ENCODE measurements around the gene BCL6.

BCL6 gene

DNA sequence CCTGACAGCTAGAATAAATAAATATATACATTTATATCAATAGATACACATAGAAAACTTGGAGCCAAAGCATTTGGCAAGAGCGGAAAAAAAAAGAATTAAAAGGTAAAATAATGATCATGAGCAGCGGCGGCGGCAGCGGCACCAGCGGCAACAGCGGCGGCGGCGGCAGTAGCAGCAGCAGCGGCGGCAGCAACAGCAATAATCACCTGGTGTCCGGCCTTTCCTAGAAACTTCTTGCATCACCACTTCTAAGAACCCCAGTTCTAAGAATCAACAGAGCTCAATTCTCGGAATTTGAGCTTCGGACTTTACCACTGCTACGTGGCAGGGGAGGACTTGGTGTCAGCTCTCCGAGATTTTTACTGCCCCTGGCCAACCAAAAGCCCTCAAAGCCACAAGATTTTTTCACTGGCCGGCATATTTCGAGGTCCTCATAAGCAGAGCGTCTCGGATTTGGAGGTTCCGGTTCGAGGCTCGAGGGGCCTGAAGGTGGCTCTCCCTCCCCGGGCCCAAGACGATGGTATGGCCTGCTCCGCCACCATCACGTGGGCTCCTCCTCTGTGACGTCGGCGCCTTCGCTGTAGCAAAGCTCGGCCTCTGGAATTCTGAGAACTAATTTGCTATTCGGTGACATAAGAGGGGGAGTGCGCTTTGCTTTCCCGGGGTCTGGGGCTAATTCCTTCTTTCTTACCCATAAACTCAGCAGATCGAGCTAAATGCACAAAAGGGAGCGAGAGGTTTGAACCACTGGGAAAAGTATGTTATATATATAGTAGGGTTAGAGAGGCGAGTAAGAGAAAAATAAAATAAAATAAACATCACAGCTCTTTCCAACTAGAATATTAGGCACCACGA lies at the start of gene BCL6:
Gene BCL6 (minus strand): TSS at position 268 of the 858 bp plus-strand sequence. CDS start 11,775 bp downstream, outside the sequence.
- DNase-seq = peak; percentile 90 to 91

DNA sequence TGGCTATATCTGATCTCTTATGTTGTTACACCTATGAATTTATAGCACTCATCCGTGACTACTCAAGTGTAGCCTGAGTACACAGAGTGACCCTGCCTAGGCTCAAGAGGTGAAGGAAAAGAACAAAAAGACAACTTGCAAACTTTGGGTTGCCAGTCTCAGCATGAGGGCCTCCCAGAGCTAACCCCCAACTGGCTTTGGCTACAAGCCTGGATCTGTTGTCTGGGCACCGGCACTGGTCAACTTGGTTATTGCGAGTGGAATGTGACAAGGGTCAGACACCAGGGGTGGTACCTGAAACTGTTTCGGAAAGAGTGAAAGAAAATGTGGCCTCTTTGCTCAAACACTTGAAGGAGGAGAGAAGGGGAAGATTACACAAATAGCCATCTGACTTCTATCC lies 49.5 kb upstream of the BCL6 start:
- DNase-seq = no peak

DNA sequence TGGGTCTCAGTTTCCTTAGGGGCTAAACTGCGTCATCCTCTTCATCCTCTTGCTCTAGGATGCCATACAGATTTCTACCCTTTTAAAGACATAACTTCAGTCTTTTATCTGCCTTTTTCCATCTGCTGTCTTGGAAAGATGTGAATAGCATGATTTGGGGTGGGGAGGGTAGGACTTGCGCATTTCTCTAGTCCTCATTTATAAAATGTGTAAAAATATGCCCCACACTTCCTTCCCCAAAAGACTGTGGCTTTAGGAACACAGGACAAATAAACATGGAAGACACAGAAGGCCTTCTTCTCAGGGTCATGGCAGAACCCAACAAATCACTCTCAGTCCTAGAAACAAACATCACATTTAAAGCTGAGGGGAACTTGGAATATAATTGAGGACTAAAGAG lies 48.4 kb upstream of the BCL6 start:
- no peak for DNase-seq

DNA sequence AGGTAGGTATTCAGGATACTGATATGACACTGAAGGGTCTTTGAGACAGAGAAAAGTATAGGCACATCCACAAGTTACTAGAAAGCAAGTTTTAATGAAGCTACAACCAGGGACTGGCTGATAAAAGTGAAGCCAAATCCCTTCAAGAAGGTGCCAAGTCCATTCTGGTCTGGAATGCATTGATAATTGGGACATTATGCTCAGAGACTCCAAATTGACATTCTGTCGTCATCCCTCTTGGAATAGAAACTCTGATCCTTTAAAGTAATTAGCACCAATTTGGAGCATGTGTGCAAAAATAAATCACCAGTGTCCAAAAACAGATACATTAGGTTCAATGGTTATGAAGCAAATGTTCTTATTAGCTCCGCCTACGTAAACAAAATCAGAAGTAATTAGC lies 47.3 kb upstream of the BCL6 start:
- DNase-seq = no peak

DNA sequence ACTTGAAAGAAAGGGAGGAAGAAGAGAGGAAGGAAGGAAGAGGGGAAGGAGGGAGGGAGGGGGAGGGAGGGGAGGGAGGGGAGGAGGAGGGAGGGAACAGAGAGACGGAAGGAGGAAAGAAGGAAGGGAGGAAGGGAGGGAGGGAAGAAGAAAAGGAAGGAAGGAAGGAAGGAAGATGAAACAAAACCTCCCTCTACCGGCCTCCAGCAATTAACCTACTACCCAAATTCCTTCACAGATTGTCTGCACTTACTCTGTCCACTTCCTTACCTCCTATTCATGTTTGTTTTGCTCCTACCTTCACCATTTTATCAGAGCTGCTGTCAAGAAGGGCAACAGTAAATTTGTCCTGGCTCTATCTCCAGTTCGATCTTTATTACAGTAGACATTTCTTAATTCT lies 44.6 kb upstream of the BCL6 start:
- DNase-seq = no peak

DNA sequence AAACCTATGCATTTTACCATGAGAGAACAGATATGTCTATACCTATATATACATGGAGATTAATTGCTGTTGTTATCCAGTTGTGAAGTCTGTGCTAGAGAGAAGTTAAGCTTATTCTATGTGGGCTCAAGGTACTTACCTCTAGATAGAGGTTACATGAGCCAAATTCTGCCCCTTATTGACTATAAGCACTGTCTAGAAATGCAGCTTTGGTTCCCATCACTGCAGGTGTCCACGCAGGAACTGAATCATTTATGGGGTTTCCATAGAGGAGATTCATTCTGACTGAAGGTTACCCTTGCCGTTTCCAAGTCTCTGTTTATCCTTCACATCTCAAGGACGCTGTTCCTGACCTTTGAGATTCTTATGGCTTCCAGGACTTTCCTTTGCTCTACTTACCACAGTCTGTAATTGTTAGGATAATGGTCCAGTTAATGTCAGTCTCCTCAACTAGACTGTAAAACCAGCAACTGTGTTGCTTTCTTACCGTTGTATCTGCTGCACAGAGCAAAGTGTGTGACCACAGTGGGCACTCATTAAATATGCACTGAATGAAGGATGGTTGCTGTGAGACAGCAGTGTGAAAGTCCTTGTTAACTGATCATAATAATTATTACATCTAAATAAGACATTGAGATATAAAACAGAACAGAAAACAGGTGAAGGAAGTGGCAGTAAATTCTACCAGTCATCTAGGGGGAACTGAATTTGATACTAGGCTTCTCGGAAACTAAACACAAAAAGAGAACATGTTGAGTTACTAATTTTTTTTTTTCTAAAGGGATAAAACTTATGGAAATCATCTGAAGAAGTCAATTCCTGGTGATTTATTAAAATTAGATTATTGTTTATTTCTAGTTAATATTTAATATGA lies 44.0 kb upstream of the BCL6 start:
- DNase-seq = no peak

DNA sequence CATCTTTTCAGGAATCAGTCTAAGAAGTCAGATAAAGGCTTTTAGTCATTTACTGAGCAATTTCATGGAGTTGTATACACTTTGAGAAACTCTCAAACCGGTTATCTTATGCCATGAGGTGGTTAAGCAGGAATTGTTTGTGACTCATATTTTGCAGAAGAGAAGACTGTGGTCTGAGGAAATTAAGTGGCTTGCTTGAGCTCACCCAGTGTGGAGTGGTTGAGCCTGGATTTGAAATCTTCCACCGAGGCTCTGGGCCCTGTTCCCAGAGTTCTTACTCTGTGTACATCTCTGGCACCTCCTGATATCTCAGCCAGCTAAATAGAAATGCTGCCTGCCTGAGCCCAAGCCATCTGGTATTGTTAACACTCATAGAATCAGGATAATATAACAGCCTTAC lies 37.8 kb upstream of the BCL6 start:
- no peak for DNase-seq

DNA sequence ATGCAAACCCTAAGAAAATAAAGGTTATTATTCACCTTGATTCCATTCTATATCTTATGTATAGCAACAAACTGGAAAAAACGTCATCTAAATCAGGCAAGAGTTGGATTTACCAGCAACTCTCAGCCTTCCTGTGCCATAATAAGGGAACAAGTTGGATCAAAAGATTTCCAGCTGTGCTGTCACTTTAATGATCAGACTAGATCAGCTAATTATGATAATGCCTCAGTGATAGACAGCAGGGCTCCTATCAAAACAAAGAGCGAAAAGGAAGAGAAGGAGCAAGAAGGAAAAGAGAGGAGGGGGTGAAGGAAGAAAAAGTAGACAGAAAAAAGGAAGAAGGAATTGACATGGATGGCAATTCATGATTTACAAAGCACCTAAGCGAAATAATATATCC lies 36.7 kb upstream of the BCL6 start:
- DNase-seq = no peak

DNA sequence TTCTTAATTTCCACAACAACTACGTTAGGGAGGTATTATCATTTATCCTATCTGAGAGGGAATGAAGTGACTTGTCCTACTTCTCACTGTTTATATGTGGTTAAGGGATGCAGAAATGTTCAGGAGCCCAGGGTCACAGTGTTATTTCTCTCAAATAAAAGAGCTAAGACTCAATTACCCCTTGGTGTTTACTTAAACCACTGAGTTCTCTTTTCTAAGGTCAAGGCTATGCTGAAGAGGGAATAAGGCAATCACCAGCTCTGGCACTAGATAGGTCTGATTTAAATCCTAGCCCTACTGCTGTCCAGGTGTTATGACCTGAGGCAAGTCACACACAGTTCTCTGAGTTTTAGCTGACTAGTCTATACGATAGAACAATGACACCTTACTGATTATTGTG lies 35.7 kb upstream of the BCL6 start:
- no peak for DNase-seq

DNA sequence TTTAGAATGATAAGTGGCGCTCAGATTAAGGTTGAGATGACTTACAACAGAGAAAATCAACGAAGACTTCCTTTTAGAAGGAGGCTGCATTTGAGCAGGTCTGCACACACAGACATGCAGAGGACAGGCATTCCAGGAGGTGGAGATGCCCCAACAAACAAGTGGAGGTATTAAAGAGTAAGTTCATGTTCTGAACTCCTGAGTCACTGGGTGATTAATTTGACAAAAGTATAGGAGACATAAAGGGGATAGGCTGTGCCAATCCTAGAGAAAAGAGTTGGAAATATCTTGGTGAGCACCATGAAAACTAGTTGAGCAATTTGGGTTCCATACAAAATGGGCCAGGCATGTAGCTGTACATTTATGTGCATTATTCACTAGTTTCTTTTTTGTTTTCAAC lies 33.5 kb upstream of the BCL6 start:
- no peak for DNase-seq

DNA sequence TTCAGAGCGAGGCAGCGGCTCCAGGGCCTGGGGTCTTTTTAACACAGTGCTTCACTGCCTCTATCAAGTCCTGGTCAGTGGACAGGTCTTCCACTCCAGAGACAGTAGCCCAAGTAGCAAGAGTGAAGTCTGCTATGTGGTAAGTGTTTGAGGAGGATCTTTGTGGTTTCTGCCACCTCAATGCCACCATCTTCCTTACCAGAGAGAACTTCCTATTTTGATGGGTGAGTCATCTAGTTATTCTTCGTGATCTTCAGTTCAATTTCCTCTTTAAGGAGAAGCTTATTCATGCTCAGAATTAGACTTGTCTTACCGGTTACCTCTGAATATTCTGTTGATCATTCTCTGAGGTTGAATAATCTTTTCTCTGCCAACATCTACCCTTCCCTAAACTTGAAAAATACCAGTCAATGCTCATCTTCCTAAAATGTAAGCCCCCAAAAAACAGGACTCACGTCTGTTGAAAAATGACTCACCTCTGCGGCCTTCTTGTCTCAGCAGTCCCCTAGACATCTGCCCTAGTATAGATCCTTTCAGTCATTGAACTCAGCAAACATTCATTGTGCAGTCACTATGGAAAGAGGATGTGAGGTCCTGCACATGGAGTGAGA lies 32.2 kb upstream of the BCL6 start:
- DNase-seq = no peak

DNA sequence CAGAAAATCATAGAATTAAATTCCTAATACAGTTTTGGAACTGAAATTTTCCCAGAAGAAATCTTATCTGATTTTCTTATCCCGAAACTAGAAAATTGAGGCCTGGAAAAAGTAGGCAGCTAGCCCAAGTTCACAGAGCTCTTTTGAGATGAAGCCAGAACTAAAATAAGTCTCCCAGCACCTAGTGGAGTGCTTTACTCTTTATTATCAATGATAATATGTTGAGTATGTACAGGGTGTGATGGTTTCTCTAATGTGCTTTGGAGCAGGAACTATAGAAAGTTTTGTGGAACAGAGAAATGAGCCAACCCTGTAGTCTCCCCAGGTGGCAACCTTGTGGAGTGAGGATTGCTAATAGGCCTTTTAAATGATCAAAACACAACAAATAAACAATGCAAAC lies 30.3 kb upstream of the BCL6 start:
- DNase-seq = no peak

DNA sequence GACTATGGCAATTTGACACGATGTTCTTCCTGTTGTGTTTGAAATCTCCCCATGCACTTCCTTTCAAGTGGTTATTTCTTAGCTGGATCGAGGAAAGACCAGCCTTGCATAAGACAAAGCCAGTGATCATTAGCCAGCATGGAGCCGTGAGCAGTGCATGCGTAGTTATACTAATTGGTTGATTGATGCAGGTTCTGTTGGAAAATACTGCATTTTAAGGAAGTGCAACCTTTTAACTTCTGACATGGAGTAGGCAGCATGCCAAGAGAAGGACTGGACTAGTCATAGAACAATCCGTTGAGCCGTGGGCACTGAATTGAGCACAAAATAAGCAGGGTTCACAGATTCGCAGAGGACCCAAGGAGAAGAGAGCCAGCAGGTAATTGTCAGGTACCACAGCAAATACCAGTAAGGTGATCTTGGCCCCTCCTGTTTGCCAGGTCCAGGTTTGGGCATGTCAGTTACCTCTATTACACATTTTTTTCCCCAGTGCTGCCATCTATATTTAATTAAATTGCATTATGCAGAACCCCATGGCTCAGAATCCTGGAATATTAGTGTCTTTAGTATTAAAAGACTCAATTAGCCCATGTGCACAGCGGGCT lies 29.0 kb upstream of the BCL6 start:
- DNase-seq = no peak

DNA sequence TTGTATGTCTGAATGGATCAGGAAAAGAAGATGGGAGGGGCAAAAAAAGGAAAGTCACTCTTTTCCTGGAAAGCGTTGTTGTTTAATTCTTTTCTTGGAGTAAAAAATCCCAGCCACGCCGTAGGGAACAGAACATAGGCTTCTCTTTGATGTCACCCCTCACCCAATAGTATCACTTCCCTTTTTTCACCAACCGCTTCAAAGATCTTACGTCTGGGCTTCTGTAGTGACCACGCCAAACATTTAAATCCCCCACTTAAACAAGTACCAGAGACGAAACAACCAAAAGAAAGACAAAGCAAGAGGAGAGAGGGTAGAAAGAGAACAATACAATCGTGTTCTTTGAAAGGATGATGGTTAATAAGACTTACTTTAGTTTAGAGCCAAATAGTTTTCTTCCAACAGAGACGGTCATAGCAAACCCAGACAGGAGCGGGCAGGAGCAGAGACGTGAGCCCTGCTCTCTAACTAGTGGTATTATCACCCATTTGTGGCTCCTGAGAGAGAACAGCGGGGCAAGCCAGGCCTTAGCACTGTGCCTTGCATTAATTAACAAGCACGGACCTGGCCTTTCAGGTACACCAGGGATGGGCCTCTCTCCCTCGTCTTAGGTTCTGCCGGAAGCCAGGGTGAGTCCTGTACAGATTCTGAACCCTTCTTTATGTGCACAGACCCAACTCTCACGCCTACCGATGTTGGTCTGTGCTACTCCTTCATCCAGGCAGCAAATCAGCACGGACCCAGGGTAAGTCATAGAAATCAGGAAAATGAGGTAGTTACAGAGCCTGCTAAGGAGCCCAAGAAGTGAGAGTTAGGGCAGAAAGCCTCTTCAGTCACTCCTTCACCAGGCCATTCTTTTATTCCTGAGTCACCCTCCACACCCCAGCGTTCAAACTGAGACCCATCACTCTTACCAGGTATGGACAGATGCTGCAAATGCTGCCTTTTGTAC lies 28.2 kb upstream of the BCL6 start:
- DNase-seq = no peak

DNA sequence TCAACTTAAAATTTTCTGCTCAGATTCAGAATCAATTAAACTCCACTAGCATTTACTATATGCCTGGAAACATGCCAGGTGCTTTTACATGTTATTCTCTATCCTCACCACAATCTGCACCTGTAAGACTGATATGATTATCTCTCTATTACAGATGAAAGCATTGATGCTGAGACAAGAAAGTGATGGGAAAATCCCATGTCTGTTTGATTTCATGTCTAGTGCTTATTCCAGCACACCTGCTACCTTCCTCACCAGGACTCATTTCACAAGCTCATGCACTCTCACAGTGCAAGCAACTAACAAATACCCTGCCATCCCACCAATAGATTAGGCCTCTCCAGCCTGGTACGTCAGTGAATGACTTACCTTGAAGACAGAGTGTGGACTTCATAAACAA lies 25.0 kb upstream of the BCL6 start:
- no peak for DNase-seq

DNA sequence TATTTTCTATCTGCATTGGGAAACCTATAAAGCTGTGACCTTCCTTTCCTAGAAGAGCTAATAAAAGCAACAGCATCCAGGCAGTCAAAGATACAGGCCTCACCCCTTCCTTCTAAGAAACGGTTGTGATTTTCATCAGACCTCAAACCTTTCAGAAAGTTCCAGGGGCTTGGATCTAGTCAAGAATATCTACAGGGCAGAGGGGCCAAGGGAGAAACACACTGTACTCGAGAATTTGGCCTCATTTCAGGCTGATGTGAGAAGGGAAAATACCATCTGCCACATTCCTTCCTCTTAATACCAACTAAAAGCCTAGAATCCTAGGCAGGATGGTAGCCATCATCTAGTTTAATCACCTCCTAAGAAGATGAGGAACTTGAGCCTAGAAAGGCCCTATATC lies 24.5 kb upstream of the BCL6 start:
- no peak for DNase-seq

DNA sequence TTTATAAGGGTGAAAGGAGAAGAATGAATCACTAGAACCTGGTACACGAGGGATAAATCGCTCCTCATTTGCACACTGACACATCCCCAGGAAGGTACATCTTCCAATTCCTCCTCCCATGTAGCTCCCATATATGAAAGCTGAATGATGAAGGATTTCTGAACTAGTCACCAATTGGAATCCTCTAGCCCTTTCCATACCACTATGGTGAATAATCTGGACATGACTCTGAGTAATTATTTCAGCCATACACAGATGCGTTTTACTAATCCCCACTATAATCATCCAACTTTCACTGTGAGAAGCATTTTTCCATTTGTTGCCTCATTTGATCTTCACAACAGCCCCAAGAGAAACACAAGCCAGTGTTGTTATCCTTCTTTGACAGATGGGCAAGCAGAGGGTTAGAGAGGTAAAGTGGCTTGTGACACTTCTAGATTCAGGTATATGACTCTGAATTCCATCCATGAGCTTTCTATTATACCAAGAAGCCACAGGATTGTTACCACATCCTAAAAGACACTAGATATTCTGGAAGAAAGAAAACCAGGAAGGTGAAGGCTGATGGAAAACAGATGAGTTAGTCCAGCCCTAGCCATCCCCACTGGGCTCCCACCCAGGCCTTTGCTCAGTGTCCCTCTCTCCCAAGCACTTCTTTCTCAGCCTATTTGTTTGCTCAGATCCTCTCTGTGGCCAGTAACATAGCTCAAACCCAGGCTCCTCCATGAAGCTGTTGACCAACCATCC lies 22.2 kb upstream of the BCL6 start:
- no peak for DNase-seq

DNA sequence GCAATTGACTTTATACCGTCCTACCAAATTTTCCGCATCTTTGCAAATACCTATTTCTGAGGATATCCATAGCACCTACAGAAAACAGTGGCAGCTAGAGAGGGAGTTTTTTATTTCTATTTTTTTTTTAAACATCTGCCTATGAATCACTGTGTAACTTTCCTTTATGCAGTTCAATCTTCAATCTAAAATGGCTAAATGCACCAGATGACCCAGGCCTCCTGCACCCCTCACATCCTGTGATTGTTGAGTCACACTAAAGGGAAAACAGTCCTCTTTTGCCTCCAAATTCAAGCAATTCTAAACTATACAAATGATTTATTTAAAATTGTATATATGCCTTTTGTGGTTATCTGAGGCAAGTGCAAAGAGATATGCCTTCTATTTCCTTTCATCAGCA lies 20.1 kb upstream of the BCL6 start:
- DNase-seq = no peak

DNA sequence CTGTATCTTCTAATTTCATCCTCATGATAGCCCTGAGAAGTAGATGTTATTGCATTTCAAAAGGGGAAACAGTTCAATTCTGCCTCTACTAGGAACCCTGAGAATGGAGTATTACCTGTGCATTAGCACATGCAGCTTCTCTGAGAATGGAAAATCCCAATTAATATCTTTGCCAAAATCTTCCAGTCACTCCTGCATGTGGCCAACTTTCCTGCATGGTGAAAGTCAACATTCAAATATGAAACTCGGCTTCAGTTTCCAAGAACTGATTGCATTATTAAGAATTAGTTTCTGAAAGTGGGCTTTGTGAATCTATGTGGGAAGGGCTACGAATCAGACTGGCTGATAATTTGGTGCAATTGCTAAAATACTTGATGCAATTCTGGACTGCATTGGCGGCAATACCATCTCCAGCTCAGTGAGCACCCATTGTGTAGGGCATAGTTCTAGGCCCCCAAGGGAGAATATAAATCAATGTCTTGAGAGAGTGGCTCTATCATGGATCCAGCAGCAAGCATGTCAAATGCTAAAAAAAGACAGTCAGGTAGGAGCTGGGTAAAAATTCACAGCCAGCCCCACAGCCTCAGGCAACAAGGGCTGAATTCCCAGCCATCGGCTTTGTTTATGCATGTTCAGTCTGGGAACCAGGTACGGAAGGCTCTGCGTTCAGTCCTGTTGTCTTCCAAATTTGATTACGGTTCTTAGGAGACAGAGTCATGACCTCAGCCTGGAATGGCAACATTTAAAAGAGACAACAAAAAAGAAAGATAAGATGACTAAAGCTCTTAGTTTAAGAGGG lies 18.8 kb upstream of the BCL6 start:
- no peak for DNase-seq

DNA sequence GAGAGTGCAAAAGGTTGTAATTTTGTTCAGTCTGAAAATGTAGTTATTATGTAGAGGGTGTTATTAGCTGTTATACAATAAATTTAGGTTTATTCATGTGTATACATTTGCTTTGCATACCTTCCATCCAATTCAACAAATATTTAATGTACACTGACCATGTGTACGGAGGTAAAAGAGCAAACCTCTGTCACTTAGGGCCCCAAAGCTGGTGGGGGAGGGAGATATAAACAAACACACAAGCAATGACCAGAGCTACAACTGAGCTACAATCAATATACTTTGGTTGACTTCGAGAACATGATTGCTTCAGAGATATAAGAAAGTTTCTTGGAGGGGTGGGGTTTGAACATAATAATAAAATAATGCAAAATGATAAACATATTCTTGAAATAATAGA lies 17.5 kb upstream of the BCL6 start:
- no peak for DNase-seq

DNA sequence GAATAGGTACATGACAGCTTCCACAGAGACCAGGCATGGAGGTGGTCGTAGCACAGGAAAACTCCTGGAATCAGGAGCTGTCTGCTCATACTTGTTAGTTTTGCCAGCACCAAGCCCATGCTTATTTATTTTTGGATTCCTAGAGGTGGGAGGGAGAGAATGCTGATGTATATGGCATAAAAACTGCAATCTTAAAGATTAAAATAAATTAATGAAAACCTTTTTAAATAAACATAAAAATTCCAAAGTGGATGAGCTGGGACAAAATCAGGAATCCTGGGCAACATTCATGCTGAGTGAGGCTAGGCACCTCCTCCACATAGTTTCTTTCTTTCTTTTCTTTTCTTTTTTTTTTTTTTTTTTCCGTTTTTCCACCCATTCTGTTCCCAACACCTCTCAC lies 14.3 kb upstream of the BCL6 start:
- no peak for DNase-seq
